Measurements from ENCODE around the gene VPS13A. TPM values are rescaled to one million over a fixed set of nuclear protein-coding genes. Genes with fewer than 3 reads are reported as not detected.
"Not testable (repeated sequence)": the region's sequence is repeated elsewhere in the genome, so short reads cannot be mapped to it uniquely, and the experiment has no call there.

Gene VPS13A
- polyA plus RNA-seq, 10 donors: 13.6 to 29.2 (median 19.9) TPM

GRCh38 chr9:77293949-77294348 lies 116.6 kb downstream of the VPS13A start:
- DNase-seq: no peak

DNA sequence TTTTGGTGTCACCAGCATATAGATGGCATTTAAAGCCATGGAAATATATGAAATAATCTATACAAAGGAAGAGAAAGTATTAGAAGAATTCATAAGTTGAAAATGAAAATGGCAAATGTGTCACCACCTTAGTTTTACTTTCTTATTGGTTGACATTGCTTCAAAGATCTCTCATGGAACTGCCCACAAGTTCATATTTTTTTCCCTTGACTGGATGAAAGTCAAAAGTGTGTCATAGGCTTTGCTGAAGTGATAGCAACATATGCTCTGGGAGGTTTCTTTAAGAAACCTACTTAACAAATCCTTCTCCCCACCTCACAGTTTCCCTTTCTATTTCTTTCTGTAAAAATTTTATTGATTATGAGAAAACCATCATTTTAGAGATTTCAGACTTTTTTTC lies 127.2 kb downstream of the VPS13A start:
- DNase-seq: no peak

DNA sequence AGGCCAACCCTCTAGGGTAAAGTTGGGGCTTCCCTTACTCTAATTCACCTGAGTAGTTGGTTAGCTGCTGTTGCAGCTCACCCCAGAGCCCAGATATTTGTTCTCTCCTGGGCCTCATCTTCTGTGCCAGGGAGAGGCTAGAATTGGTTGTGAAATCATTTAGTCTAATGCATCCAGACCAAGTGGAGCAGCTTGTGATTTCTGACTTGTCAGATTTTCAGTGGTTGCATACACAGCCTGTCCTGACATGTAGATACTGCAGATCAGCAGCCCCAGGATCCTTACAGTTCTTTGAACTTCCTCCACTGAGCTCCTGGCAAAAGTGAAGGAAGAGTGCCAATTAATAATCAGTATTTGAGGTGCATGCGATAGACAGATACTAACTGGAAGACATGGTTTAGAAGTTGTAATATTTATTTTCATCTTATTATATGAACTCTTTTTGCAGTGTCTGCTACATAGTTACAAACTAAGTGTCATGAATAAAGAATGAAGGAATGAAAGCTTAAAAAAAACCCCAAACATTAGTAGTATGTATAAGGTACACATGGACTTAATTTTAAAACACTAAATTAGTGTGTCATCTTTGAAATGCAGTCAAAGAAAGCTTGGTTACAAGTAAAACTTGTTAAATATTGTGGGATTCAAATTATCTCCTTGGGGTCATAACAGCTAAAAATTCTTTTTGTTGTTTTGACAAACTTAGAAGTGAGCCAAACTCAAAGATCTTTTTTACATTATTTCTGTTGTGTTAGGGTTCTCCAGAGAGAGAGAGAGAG lies 128.5 kb downstream of the VPS13A start:
- peak in 2 of 3 donors; percentile 4 to 41 for DNase-seq

GRCh38 chr9:77307166-77307565 lies 129.8 kb downstream of the VPS13A start:
- DNase-seq: no peak

DNA sequence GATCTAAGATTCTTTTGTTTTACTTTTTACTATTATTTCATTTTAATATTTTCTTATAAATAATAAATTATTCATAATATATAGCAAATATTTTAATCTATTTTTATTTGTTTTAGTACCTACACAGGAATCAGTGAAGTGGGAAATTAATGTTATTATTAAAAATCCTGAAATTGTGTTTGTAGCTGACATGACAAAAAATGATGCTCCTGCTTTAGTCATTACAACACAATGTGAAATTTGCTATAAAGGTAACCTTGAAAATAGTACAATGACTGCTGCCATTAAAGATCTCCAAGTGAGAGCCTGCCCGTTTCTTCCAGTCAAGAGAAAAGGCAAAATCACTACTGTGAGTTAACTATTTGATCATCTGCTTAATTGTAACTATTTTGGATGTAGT lies 138.7 kb downstream of the VPS13A start:
- no peak for DNase-seq

DNA sequence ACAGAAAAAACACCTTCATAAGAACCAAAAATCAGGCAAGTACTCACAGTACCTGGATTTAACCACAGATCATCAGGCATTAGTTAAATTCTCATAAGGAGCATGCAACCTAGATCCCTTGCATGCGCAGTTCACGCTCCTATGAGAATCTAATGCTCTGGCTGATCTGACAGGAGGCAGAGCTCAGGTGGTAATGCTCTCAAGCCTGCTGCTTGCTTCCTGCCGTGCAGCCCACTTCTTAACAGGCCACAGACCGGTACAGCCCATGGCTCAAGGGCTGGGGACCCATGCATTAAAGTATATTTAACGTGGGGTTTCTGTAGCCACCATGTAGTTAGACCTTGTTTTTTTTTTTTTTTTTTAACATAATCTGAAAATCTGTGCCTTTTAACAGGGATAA lies 147.7 kb downstream of the VPS13A start:
- no peak for DNase-seq

GRCh38 chr9:77328102-77328501 lies 150.8 kb downstream of the VPS13A start:
- no peak for DNase-seq

DNA sequence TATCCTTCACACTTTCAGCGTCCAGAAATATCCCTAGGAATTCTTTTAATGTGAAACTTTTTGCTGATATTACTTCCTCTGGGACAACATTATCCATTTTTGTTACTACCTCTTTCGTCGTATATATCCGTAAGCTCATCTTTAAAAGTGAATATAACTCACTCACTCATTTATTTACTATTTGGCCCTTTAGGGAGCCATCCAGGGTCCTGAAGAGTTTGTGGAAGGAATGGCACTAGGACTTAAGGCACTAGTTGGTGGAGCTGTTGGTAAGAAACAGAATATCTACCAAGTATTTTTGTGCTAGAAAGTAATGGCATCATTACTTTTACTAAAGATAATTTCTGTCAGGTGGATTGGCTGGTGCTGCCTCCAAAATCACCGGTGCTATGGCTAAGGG lies 192.7 kb downstream of the VPS13A start:
- no peak for DNase-seq

- DNase-seq: no peak
Measured at GRCh38 chr9:77374266-77374665, 196.9 kb downstream of the VPS13A start.

DNA sequence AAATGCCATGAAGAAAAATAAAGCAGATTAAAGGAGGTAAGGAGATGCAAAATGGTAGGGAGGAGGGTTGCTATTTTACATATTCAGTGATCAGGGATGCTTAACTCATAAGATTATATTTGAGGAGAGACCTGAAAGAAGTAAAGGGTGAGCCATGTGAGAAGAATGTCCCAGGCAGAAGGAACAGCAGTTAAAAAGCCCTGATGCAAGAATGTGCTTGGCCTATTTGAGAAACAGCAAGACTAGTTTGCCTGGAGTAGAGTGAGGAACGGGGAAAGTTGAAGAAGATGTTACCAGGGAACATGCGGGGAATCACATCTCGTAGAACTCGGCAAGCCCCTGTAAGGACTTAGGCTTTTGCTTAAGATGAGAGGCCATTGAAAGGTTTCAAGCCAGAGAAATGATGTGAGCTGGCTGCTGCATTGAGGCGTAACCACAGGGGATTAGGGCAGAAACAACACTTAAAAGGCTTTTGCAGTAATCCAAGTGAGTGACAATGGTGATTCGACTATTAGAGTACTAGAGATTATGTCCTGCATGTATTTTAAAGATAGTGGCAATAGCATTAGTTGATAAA lies 198.7 kb downstream of the VPS13A start:
- no peak for DNase-seq

DNA sequence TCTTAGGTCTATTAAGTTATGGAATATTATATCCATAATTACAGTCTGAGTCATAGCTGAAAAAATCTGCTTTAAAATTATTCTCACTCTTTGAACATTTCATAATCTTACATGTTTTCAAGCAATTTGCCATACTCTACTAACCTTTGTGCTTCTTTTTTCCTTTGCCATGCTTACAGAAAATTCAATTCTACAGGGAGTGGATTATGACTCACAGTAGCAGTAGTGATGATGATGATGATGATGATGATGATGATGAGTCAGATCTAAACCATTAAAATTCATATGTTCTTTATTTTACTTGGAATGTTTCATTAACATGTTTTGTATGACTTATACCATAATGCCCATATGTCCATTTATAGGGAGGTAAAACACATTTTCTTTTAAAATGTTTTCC lies 207.1 kb downstream of the VPS13A start:
- peak in 1 of 3 donors; percentile 49 for DNase-seq

- peak in 1 of 3 donors; percentile 23 for DNase-seq
Measured at GRCh38 chr9:77386187-77386586, 208.9 kb downstream of the VPS13A start.

GRCh38 chr9:77391834-77392233 lies 214.5 kb downstream of the VPS13A start:
- DNase-seq: no peak

DNA sequence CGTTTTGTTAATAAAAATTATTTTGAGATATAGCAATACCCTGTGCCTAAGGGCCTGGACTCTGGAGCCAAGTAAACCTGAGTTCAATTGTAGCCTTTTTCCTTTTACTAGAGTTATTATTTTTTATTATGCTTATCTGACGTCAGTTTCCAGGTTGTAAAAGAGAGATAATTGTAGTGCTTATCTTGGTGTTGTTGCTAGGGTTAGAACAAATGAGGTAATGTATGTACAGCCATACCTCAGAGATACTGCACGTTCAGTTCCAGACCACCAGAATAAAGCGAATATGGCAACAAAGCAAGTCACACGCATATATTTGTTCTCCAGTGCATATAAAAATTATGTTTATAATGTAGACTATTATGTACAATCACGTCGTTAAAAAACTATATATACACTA lies 215.0 kb downstream of the VPS13A start:
- DNase-seq: no peak

DNA sequence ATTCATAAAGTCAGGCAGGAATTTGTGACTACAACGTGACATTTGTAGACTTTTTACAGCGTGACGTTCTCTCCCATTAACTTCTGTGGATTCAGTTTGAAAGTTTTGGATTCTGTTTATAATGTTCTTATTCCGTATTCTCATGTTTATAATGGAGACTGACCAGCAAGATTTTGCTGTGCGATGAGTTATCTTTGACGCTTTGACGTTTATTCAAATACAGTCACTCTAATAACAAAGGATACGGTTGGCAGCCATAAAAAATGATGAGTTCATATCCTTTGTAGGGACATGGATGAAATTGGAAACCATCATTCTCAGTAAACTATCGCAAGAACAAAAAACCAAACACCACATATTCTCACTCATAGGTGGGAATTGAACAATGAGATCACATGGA lies 221.2 kb downstream of the VPS13A start:
- not testable (repeated sequence) for DNase-seq

- no peak for DNase-seq
Measured at GRCh38 chr9:77399964-77400363, 222.6 kb downstream of the VPS13A start.

- DNase-seq: no peak
Measured at GRCh38 chr9:77402286-77402685, 225.0 kb downstream of the VPS13A start.

DNA sequence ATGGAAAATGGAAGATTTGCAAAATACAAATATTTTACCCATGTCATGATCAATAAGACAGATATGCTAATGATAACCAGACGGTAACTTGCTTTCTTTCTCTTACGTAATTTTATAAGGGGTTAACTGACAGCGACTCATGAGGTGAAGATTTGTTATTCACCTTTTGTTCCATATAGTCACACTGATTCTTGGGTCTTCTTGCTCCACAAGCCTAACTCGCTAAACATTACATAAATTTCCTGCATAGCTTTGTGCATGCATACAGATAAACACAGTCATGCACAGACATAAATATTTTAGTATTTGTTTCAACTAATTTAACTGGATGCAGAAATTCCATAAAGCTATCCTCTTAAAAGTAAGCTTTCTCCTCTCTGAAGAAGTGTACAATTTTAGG lies 225.9 kb downstream of the VPS13A start:
- no peak for DNase-seq

DNA sequence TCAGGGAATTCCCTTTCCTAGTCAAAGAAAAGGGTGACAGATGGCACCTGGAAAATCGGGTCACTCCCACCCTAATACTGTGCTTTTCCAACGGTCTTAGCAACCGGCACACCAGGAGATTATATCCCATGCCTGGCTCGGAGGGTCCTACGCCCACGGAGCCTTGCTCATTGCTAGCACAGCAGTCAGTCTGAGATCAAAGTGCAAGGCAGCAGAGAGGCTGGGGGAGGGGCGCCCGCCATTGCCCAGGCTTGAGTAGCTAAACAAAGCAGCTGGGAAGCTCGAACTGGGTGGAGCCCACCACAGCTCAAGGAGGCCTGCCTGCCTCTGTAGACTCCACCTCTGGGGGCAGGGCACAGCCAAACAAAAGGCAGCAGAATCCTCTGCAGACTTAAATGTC lies 231.2 kb downstream of the VPS13A start:
- DNase-seq: not testable (repeated sequence)

DNA sequence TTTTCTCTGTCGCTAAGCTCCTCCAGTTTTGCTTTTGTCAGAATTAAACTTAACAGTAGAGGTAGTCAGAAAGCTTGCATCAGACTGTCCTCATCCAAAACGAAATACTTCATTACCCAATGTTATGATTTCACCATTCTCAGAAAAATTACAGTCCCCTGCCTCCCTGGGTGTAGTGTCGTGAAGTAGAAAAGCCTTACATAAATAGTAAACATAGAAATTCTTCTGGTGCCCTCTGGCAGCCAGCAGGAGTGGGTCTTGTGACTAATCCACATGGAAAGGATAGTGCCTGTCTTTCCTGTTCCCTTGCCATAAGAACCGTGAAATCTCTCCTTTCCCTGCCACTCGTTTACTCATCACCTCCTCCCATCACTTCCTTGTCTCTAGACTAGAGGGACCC lies 240.2 kb downstream of the VPS13A start:
- no peak for DNase-seq

DNA sequence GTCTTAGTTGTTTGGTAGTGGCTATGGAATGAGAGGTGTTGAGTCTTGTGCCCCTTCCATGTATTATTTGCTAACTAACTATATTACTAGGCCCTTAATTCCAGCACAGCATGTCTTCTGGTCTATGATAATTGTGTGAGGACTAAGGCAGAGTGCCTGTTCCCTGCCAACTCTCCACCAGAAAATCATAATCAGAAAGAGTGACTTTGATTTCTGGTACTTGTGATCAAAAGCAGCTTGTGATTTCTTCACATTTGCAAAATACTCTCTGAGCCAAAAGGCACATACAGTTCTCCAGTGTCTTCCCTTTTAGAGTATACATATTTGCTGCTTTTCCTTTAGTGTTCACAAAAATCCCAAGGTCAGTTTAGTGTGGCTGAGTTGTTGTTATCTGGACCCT lies 240.9 kb downstream of the VPS13A start:
- no peak for DNase-seq

DNA sequence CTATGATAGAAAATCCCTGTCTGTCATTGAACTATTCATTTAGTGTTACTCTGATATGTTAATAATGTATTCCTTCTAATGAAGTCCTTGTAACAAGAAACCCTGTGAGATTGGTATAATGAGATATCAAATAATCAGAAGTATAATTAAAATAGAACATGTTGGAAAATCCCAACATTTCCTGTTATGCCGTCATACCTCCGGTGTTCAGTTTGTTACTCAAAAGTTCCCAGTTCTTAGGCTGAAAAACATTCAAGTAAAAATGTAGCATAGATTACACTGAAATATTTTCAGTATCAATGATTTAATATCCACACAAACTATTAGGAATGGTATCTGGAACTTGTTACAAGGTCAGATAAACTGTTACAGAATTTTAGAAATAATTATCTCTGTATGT lies 243.3 kb downstream of the VPS13A start:
- DNase-seq: no peak

- no peak for DNase-seq
Measured at GRCh38 chr9:77421506-77422265, 244.4 kb downstream of the VPS13A start.

Measured in muscle of back (tissue), 11 donors.